H9 (cell line): Measurements from ENCODE around the gene CACNB4. TPM values are rescaled to one million over a fixed set of nuclear protein-coding genes. Genes with fewer than 3 reads are reported as not detected.

Source experiments
- DNase-seq: peaks from one replicate; pipeline ENCODE4 v3.0.0-alpha.2; 2017
- H2AFZ ChIP-seq: one replicate; pipeline ENCODE4 v1.6.1; 2013; ENCODE audit warnings: mild to moderate bottlenecking, low read length, control low read depth, moderate library complexity
- H2AK5ac ChIP-seq: 2 replicates; pipeline ENCODE4 v1.6.1; 2013; ENCODE audit warnings: low read length, control low read depth, mixed read lengths; ENCODE audit not compliant: insufficient read length
- H2BK120ac ChIP-seq: one replicate; pipeline ENCODE4 v1.6.1; 2013; ENCODE audit warnings: low read depth, mild to moderate bottlenecking, low read length, control low read depth, inconsistent platforms; ENCODE audit not compliant: poor library complexity, severe bottlenecking
- H2BK12ac ChIP-seq: 2 replicates; pipeline ENCODE4 v1.6.1; 2013; ENCODE audit warnings: low read length, control low read depth, mixed read lengths, low read depth; ENCODE audit not compliant: insufficient read length
- H2BK15ac ChIP-seq: 2 replicates; pipeline ENCODE4 v1.6.1; 2013; ENCODE audit warnings: low read depth, low read length, control low read depth
- H2BK20ac ChIP-seq: one replicate; pipeline ENCODE4 v1.6.1; 2013; ENCODE audit warnings: low read depth, mild to moderate bottlenecking, low read length, control low read depth, inconsistent platforms; ENCODE audit not compliant: poor library complexity, severe bottlenecking
- H2BK5ac ChIP-seq: 2 replicates; pipeline ENCODE4 v1.6.1; 2013; ENCODE audit warnings: low read length, control low read depth, mixed read lengths; ENCODE audit not compliant: insufficient read length
- H3K14ac ChIP-seq: 2 replicates; pipeline ENCODE4 v1.6.1; 2013; ENCODE audit warnings: low read length, control low read depth; ENCODE audit not compliant: insufficient read depth
- H3K18ac ChIP-seq: 2 replicates; pipeline ENCODE4 v1.6.1; 2013; ENCODE audit warnings: low read depth, mild to moderate bottlenecking, mixed read lengths, low read length, control low read depth; ENCODE audit not compliant: insufficient read length
- H3K23ac ChIP-seq: 2 replicates; pipeline ENCODE4 v1.6.1; 2013; ENCODE audit warnings: low read length, control low read depth, mixed read lengths, low read depth; ENCODE audit not compliant: insufficient read length
- H3K23me2 ChIP-seq: 2 replicates; pipeline ENCODE4 v1.6.1; 2013; ENCODE audit warnings: low read depth, mild to moderate bottlenecking, mixed read lengths, low read length, control low read depth; ENCODE audit not compliant: insufficient read length, poor library complexity, severe bottlenecking
- H3K27ac ChIP-seq: 2 replicates; pipeline ENCODE4 v1.5.1; 2013; ENCODE audit warnings: low read length, control low read depth, mixed read lengths, low read depth; ENCODE audit not compliant: insufficient read length
- H3K27me3 ChIP-seq: 2 replicates; pipeline ENCODE4 v1.6.1; 2013; ENCODE audit warnings: low read length, control low read depth, inconsistent platforms; ENCODE audit not compliant: insufficient read depth
- H3K4ac ChIP-seq: 2 replicates; pipeline ENCODE4 v1.6.1; 2013; ENCODE audit warnings: low read depth, mild to moderate bottlenecking, control low read depth, inconsistent platforms, low read length, moderate library complexity
- H3K4me1 ChIP-seq: 2 replicates; pipeline ENCODE4 v1.6.1; 2013; ENCODE audit warnings: low read length, control low read depth, inconsistent platforms; ENCODE audit not compliant: insufficient read depth
- H3K4me2 ChIP-seq: 2 replicates; pipeline ENCODE4 v1.6.1; 2013; ENCODE audit warnings: low read length, control low read depth, mixed read lengths; ENCODE audit not compliant: insufficient read length, insufficient read depth
- H3K56ac ChIP-seq: 2 replicates; pipeline ENCODE4 v1.6.1; 2013; ENCODE audit warnings: low read depth, mild to moderate bottlenecking, mixed read lengths, low read length, control low read depth; ENCODE audit not compliant: insufficient read length
- H3K79me1 ChIP-seq: 2 replicates; pipeline ENCODE4 v1.6.1; 2013; ENCODE audit warnings: low read depth, mild to moderate bottlenecking, moderate library complexity, low read length, control low read depth, inconsistent platforms; ENCODE audit not compliant: insufficient read depth, poor library complexity, severe bottlenecking
- H3K79me2 ChIP-seq: 2 replicates; pipeline ENCODE4 v1.6.1; 2013; ENCODE audit warnings: low read length, control low read depth, inconsistent platforms; ENCODE audit not compliant: insufficient read depth
- H3K9ac ChIP-seq: 2 replicates; pipeline ENCODE4 v1.6.1; 2013; ENCODE audit warnings: low read length, control low read depth, mixed read lengths; ENCODE audit not compliant: insufficient read length; ENCODE audit errors: extremely low read depth
- H3K9me3 ChIP-seq: one replicate; pipeline ENCODE4 v1.6.1; 2013; ENCODE audit warnings: low read depth, low read length, inconsistent platforms; ENCODE audit not compliant: control insufficient read depth
- H3T11ph ChIP-seq: one replicate; pipeline ENCODE4 v1.6.1; 2013; ENCODE audit warnings: mild to moderate bottlenecking, low read length, control low read depth, inconsistent platforms
- H4K20me1 ChIP-seq: one replicate; pipeline ENCODE4 v1.6.1; 2013; ENCODE audit not compliant: control insufficient read depth, insufficient read length, insufficient read depth
- H4K5ac ChIP-seq: 2 replicates; pipeline ENCODE4 v1.6.1; 2013; ENCODE audit warnings: low read depth, mild to moderate bottlenecking, mixed read lengths, low read length, control low read depth; ENCODE audit not compliant: insufficient read length
- H4K8ac ChIP-seq: replicated peaks from 2 replicates; pipeline ENCODE4 v1.6.1; 2013; ENCODE audit warnings: low read length, control low read depth, mixed read lengths, low read depth; ENCODE audit not compliant: insufficient read length
- H4K91ac ChIP-seq: 2 replicates; pipeline ENCODE4 v1.6.1; 2013; ENCODE audit warnings: low read depth, mild to moderate bottlenecking, moderate library complexity, mixed read lengths, low read length, control low read depth; ENCODE audit not compliant: insufficient read length
- H3K27ac Mint-ChIP-seq, 3 experiments: 2 replicates in 2 of 3; 3 replicates in 1 of 3; pipeline ENCODE4 v1.8.0; 2020 to 2021; ENCODE audit warnings: mixed read lengths in 3 of 3, mild to moderate bottlenecking in 1 of 3, moderate library complexity in 1 of 3
- H3K27me3 Mint-ChIP-seq: 2 replicates; pipeline ENCODE4 v1.8.0; 2021; ENCODE audit warnings: low read depth, mild to moderate bottlenecking, moderate library complexity, mixed read lengths
- H3K36me3 Mint-ChIP-seq, 3 experiments: 2 replicates in 2 of 3; 3 replicates in 1 of 3; pipeline ENCODE4 v1.8.0; 2020 to 2021; ENCODE audit warnings: low read depth in 3 of 3, mixed read lengths in 3 of 3; ENCODE audit not compliant: insufficient read depth in 1 of 3
- H3K4me1 Mint-ChIP-seq, 2 experiments: 2 replicates each; pipeline ENCODE4 v1.8.0; 2020; ENCODE audit warnings: mixed read lengths in 2 of 2
- H3K4me3 Mint-ChIP-seq, 2 experiments: 2 replicates in 1 of 2; 3 replicates in 1 of 2; pipeline ENCODE4 v1.8.0; 2020 to 2021; ENCODE audit warnings: mild to moderate bottlenecking in 2 of 2, mixed read lengths in 2 of 2, moderate library complexity in 1 of 2
- H3K9me3 Mint-ChIP-seq, 2 experiments: 2 replicates in 1 of 2; 3 replicates in 1 of 2; pipeline ENCODE4 v1.8.0; 2020; ENCODE audit warnings: mild to moderate bottlenecking in 2 of 2, mixed read lengths in 2 of 2, moderate library complexity in 1 of 2
- WGBS: extraction: QIAGEN DNeasy Blood & Tissue Kit; methylation state at CpG from one replicate; pipeline ENCODE4 v1.1.7; 2013; ENCODE audit warnings: missing lambda C conversion rate, low lambda C conversion rate, mixed read lengths; ENCODE audit not compliant: insufficient read length; ENCODE audit errors: extremely low coverage; 5-methylcytosine and 5-hydroxymethylcytosine counted together
- total RNA-seq: library from RNA; stranded (reverse); gene quantifications from 2 replicates; pipeline ENCODE4 v1.2.1, GENCODE V29; 2021
- TF ChIP-seq, protein P1 (sequence below): fragments of 200-600 bp; sonication (generic); conservative IDR thresholded peaks from 3 replicates; pipeline ENCODE4 v1.8.0; 2021; ENCODE audit warnings: antibody characterized with exemption, mild to moderate bottlenecking

The CACNB4 gene
- total RNA-seq, 1 experiment from 2014 or later = 1.4 TPM

DNA sequence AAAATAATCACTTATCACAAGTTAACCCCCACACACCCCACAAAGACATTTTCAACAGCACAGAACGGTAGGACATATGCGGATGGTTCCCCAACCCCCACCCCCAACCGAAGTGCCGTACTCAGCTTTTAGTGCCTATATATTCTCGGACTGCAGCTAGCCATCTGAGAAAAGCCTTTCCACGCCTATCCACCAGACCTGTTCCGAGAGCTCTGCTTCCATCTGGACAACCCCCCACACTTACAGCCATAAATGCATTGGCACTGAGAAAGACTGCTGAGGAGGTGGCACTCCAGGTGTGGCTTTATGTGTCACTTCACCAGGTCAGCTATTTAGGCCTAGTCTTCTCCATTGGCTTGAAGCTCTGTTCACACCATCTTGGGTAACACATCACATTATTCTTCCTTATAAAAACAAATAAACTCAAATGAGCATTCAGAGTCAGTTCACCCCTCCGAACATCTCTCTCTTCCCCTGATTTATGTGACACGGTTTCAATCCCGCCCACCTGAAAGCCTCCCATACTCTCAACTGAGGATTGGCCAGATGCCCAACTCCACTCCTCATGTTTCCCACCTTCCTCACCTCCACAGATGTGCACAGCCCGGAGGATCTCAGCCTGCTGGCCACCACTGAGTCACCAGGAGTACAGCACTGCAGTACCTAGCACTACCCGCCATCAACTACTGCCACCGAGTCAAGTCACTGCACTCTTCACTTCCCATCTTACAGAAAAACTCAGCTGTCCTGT lies 127.4 kb downstream of the CACNB4 start:
- H3K56ac ChIP-seq = no peak overlapping the region
- no peaks in the 10 kb centered on the region for H3K79me2 ChIP-seq
- H3K9me3 ChIP-seq = no peaks in the 10 kb centered on the region
- no peak overlapping the region for H4K5ac ChIP-seq
- H3K18ac ChIP-seq = no peak overlapping the region
- Mint-ChIP-seq H3K4me1 (peaks cover 14 to 19% of the 10 kb centered on the region in 2 experiments), H3K36me3 (no peaks in the 10 kb centered on the region; a peak in 1 of 7 replicates), H3K9me3 (no peaks in the 10 kb centered on the region), H3K4me3 (no peak overlapping the region), H3K27me3 (no peaks in the 10 kb centered on the region; the same call in none of the 2 replicates), H3K27ac (no peak overlapping the region)
- H3K23ac ChIP-seq = no peak overlapping the region
- H3K9ac ChIP-seq = no peak overlapping the region
- H3K4me1 ChIP-seq = no peaks in the 10 kb centered on the region; the same call in 1 of the 2 replicates
- H3T11ph ChIP-seq = no peak overlapping the region
- H2BK5ac ChIP-seq = no peak overlapping the region
- H4K8ac ChIP-seq = no peak overlapping the region
- H2BK15ac ChIP-seq = no peak overlapping the region
- no peak overlapping the region for H3K27ac ChIP-seq
- no peak for DNase-seq
- no peak overlapping the region for H2BK12ac ChIP-seq
- no peaks in the 10 kb centered on the region for H3K23me2 ChIP-seq
- H3K4ac ChIP-seq = no peak overlapping the region
- H2AFZ ChIP-seq = no peak overlapping the region
- no peak overlapping the region for H2BK120ac ChIP-seq
- H4K91ac ChIP-seq = no peak overlapping the region
- no peak overlapping the region for H3K4me2 ChIP-seq
- no CpG with 5 or more reads among the region's 13 CpGs for WGBS
- H3K79me1 ChIP-seq = no peaks in the 10 kb centered on the region
- no peaks in the 10 kb centered on the region for H3K27me3 ChIP-seq
- H3K14ac ChIP-seq = no peak overlapping the region
- no peak overlapping the region for H2AK5ac ChIP-seq
- H4K20me1 ChIP-seq = no peaks in the 10 kb centered on the region
- no peak overlapping the region for H2BK20ac ChIP-seq
- TF ChIP-seq, protein P1, sequence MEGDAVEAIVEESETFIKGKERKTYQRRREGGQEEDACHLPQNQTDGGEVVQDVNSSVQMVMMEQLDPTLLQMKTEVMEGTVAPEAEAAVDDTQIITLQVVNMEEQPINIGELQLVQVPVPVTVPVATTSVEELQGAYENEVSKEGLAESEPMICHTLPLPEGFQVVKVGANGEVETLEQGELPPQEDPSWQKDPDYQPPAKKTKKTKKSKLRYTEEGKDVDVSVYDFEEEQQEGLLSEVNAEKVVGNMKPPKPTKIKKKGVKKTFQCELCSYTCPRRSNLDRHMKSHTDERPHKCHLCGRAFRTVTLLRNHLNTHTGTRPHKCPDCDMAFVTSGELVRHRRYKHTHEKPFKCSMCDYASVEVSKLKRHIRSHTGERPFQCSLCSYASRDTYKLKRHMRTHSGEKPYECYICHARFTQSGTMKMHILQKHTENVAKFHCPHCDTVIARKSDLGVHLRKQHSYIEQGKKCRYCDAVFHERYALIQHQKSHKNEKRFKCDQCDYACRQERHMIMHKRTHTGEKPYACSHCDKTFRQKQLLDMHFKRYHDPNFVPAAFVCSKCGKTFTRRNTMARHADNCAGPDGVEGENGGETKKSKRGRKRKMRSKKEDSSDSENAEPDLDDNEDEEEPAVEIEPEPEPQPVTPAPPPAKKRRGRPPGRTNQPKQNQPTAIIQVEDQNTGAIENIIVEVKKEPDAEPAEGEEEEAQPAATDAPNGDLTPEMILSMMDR = no peak
